ENCODE data around the gene ITGB5. TPM values are rescaled to one million over a fixed set of nuclear protein-coding genes. Genes with fewer than 3 reads are reported as not detected.

The ITGB5 gene
- total RNA-seq, result 36.4 and 50.2 TPM in 2 replicates

GRCh38 chr3:124887177-124887931, at the start of gene ITGB5:
Gene ITGB5, minus strand, starts transcription at chr3:124887365. Its CDS starts 365 bp downstream, at chr3:124887000.

GRCh38 chr3:124934577-124934976, 47.4 kb upstream of the ITGB5 start, which contains the start of gene MUC13:
Gene MUC13, minus strand, starts transcription at chr3:124934751. Its CDS starts 39 bp downstream, at chr3:124934712.

GRCh38 chr3:124730129-124730940, 156.8 kb downstream of the ITGB5 start, which contains the start of gene UMPS:
Gene UMPS, plus strand, starts transcription at chr3:124730452. Its CDS starts 20 bp downstream, at chr3:124730472.

Other genes starting within 250 kb of the ITGB5 start
- 18.0 and 31.4 TPM in 2 replicates for gene UMPS, start 156.9 kb downstream of the ITGB5 start, total RNA-seq
- gene MUC13, start 47.4 kb upstream of the ITGB5 start, total RNA-seq, result not detected in 2 replicates
- 18.0 and 20.5 TPM in 2 replicates for gene HEG1, start 168.6 kb upstream of the ITGB5 start, total RNA-seq

Data from dermis lymphatic vessel endothelial cell (primary cell).